HG03108 (cell line): ENCODE results near the gene SOBP.
"Not testable (repeated sequence)": the region's sequence is repeated elsewhere in the genome, so short reads cannot be mapped to it uniquely, and the experiment has no call there.

Experiments
- ATAC-seq: cut with Tn5 transposase; IDR thresholded peaks from one replicate; pipeline ENCODE4 v1.9.1; 2021; ENCODE audit warnings: moderate library complexity; ENCODE audit not compliant: unreplicated experiment

Gene SOBP

GRCh38 chr6:107489636-107490565 is at the start of gene SOBP:
SOBP (plus strand) TSS chr6:107490117; CDS start chr6:107490617, 500 bp downstream.
- ATAC-seq: peak; percentile 39

GRCh38 chr6:107440936-107441335 is 49.0 kb upstream of the SOBP start:
- no peak for ATAC-seq

- ATAC-seq: no peak
Observed at GRCh38 chr6:107441682-107442081, 48.2 kb upstream of the SOBP start.

- no peak for ATAC-seq
Observed at GRCh38 chr6:107442938-107443607, 46.8 kb upstream of the SOBP start.

GRCh38 chr6:107443608-107444267 is 46.2 kb upstream of the SOBP start:
- ATAC-seq: no peak

- no peak for ATAC-seq
Observed at GRCh38 chr6:107444277-107444676, 45.6 kb upstream of the SOBP start.

GRCh38 chr6:107447663-107448216 is 42.2 kb upstream of the SOBP start:
- ATAC-seq: no peak

- ATAC-seq: no peak
Observed at GRCh38 chr6:107448776-107449175, 41.1 kb upstream of the SOBP start.

GRCh38 chr6:107458672-107459282 is 31.1 kb upstream of the SOBP start:
- ATAC-seq: peak; percentile 19

- peak; percentile 94 for ATAC-seq
Observed at GRCh38 chr6:107459283-107460082, 30.4 kb upstream of the SOBP start, which contains the start of gene PDSS2. PDSS2 (minus strand) TSS chr6:107459564; CDS start chr6:107459285, 279 bp downstream.

- no peak for ATAC-seq
Observed at GRCh38 chr6:107460083-107460631, 29.8 kb upstream of the SOBP start.

GRCh38 chr6:107466062-107466461 is 23.9 kb upstream of the SOBP start:
- no peak for ATAC-seq

- ATAC-seq: no peak
Observed at GRCh38 chr6:107470364-107470763, 19.6 kb upstream of the SOBP start.

GRCh38 chr6:107473660-107474059 is 16.3 kb upstream of the SOBP start:
- no peak for ATAC-seq

- ATAC-seq: not testable (repeated sequence)
Observed at GRCh38 chr6:107475360-107475759, 14.6 kb upstream of the SOBP start.

- not testable (repeated sequence) for ATAC-seq
Observed at GRCh38 chr6:107475826-107476225, 14.1 kb upstream of the SOBP start.

GRCh38 chr6:107479089-107479690 is 10.7 kb upstream of the SOBP start:
- ATAC-seq: no peak

GRCh38 chr6:107485157-107485556 is 4.8 kb upstream of the SOBP start:
- no peak for ATAC-seq
